ENCODE measurements around the gene PRR16.

PRR16 gene

GRCh38 chr5:120599576-120599975 is 135.5 kb downstream of the PRR16 start:
- DNase-seq = no peak

DNA sequence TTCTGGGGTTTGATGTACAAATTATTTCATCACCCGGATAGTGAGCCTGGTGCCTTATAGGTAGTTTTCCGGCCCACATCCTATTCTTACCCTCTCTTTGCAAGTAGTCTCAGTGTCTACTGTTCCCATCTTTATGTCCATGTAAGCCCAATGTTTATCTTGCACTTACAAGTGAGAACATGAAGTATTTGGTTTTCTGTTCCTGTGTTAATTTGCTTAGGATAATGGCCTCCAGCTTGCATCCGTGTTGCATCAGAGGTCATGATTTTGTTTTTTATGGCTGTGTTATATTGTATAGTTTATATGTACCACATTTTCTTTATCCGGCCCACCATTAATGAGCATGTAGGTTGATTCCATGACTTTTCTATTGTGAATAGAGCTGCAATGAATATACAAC is 136.5 kb downstream of the PRR16 start:
- no peak for DNase-seq

GRCh38 chr5:120602033-120602432 is 137.9 kb downstream of the PRR16 start:
- DNase-seq = no peak

GRCh38 chr5:120604884-120605283 is 140.8 kb downstream of the PRR16 start:
- no peak for DNase-seq

GRCh38 chr5:120605325-120606079 is 141.4 kb downstream of the PRR16 start:
- DNase-seq = no peak

DNA sequence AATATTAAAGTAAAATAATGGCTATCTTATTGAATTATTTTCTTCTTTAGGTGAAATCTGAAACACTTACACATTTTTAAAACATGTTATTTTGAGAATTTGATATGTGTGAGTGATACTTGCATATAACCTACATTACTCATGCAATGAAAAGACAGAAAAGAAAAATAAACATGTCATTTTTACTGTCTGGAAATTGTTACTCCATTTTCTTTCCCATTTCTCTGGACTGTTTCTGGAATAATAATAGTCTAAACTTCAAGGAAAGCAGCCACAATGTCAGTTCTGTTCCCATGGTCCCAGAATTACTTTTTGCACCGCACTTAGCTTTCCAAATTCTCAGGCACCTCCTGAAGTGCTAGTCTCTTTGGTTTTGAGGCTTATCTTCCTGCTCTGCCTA is 145.5 kb downstream of the PRR16 start:
- no peak for DNase-seq

DNA sequence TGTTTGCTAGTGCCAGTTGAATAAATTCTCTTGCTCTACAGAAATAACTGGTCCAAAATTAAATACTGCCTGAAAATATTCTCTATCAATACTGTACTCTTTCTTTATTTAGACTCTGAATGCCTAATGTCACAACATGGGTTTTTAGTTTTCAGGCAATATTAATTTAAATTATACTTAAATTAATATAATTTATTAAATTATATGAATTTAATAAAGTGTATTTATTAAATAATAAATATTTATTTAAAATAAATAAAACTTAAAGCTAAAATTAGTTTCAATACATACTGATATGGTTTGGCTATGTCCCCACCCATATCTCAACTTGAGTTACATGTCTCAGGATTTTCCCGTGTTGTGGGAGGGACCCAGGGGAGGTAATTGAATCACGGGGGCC is 146.0 kb downstream of the PRR16 start:
- DNase-seq = no peak

DNA sequence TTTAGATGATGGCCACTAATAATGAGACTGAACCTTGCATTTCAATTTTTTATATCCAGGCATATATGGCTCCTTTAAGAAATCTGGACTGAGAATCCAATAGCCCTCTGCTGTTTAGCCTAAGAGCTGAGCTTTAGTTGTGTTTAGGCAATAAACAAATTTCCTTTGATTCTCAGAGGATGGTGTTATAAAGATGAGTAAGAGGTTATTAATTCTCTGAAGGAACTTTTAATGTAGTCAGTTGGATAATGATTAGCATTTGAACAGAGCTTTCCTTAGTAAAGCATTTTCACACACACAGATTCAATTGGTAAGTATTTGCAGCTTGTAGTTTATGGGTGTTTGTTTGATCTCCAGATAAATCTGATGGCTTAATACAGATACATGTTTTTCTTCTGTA is 149.6 kb downstream of the PRR16 start:
- no peak for DNase-seq

DNA sequence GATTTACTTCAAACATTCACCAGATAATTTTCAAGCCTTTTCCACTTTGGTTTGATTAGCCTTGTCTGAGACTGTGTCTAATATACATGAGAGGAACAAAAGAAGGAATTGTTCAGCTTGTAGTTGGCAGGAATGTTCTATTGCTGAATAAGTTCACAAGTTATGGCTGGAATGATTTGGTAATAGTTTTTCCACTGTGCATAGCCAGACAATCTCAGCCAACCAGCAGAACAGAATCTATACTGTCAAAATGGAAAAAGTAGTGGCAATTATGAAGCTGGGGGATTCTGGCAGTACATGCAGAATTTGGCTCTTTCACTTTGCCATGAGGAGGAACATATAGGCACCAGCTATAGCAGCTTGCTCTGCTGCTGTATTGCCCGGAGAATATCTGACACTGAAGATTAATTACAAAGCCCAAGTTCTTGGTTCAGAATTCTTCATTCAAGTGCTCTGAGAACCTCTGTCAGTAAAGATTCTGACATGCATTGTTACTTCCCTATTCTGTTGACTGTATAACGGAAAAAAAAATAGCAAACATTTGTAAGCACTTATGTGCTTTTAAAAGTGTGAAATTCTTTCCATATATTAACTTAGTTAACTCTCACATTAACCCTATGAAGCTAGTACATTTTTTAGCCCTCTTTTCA is 150.6 kb downstream of the PRR16 start:
- DNase-seq = no peak

- DNase-seq = no peak
These were observed 152.0 kb downstream of the PRR16 start for GRCh38 chr5:120615967-120616645.

DNA sequence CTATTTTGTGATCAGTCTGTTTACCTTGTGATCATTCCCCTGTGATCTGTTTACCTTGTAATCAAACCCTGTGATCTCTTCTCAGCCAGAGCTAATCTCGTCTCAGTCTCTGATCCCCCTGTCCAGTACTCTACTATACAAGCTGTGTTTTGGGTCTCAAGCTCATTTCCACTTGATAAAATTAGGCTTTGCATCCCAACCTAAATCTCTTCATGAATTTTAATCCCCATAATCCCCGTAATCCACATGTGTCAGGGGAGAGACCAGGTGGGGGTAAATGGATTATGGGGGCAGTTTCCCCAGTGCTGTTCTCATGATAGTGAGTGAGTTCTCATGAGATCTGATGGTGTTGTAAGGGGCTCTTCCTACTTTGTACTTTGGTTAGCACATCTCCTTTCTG is 157.2 kb downstream of the PRR16 start:
- no peak for DNase-seq

DNA sequence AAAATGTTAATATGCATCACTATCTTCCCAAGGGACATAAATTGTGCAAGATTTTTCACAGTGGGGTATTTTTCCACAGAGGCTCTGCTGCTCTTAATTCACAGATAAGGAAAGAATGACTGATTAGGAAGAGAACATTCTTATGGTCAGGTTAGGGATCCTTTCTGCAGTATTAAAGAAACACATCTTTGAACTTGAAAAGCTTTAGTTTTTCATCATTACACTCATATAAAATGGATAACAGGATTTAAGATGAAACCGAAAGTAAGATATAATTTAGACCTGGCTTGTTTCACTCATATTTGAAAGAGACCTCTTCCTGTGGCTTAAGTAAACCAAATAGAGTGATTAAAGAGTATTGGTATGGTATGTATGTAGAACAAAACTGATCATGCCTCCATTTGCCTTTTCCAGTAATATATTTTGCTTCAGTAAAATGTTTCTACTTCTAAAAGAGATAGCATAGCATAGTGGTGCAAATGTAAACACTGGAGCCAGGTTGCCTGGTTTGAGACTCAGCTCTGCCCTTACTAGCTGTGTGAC is 160.0 kb downstream of the PRR16 start:
- DNase-seq = no peak

DNA sequence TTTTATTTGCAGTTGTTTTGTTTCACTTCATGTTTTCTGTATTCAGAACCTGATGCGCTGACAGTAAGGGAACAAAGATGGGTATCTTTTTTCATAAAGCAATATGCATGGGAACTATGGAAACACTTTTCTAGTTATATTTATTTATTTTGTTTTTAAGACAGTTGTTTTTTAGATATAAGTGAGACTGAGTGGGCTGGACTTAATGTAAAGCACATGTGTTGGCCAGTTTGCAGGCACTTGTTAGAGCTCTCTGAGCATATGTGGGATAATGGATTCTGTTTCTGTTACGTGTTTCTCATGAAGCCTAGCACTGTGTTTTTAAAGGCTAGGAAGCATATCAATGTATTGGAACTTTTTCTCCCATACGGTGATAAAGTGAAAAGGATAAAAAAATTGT is 164.1 kb downstream of the PRR16 start:
- DNase-seq = no peak

DNA sequence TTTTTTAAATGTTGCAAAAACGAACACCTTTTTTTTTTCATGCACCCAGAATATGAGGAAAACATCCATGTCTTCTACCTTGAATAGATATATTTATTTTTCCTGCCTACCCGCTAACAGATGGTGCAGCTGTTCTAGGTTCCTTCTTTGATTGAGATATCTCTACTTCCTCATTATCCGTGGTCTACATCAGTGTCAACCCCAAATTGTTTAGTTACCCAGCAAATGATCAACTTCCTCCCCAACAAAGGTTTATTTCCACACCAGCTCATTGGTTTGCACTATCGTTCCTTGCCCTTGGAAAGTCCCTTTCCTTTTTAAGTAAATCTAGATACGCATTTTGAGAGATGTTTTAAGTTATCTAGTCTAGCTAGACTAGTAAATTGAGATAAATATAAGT is 166.4 kb downstream of the PRR16 start:
- no peak for DNase-seq

DNA sequence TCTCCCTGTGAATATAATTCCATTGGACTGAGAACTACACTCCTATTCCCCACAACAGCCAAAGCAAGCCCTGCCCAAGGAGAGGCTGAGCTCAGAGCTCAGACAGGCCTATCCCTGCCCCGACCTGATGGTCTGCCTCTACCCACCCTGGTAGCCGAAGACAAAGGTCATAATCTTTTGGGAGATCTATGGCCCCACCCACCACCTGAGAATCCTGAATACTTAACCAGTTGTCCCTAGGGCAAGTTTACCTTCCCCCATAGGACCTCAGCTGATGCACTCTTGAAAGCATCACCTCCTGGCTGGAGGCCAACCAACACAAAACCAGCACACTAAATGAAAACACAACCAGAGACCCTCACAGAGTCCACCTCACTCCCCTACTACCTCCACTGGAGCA is 167.5 kb downstream of the PRR16 start:
- no peak for DNase-seq

GRCh38 chr5:120632430-120632829 is 168.3 kb downstream of the PRR16 start:
- no peak for DNase-seq

DNA sequence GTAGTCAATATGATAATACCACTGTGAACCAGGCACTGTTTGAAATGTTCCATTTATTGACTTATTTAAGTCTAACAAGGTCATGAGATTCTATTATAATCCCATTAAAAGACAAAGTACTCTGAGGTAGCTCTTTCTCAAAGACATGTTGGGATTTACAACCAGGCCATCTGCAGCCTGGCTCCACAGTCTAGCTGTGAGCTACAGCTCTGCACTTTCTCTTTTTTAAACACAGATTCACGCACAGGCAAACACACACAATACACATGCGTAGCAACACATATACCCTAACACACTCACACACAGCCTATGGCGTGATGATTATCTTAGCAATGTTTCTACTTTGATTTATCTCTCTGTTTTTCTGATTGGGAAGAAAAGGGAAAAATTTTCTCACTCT is 174.3 kb downstream of the PRR16 start:
- no peak for DNase-seq

DNA sequence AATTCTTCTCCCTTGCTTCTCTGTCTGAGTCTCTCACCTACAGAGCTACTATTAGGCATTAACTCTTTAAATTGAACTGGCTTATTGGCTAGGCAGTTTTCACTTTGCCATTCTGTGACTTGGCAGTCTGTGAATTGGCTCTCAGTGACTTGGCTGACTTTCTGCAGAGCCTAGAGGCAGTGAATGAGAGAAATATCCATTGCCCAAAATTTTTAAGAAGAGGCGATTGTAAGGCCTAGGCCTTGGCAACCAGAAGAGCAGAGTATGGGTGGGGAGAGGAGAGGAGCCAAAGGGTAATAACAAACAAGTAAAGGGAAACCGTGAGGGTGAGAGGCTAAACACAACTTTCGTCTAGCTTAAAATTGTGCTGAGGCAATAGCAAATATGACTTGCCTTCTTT is 176.7 kb downstream of the PRR16 start:
- DNase-seq = peak in 1 of 2 donors; percentile 18

- no peak for DNase-seq
These were observed 180.4 kb downstream of the PRR16 start for GRCh38 chr5:120644516-120644915.

DNA sequence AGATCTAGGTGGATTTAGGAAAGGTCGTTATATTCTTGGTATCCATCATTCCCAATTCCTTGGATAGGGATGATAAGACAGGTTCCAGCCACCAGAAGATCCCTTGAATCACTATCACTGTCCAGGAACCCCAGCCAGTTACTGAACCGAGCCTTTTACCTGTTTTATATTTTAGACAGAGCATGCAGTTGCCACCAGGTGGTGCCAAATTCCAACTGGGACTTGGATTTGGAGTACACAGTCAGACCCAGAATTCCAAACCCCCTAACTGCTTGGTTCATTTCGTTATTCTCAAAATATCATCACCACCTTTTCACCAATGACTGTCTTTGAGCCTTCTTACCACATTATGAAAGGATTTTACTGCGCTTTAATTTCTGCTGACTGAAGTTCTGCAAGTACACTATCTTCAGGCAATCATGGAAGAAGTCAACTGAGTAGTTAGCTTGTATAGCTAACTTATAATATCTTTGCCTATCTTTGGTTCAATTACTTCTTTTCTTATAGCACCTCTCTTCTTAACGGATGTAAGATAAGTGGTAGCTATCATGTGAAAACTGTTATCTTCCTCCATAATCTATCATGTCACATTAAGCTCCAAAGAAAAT is 191.8 kb downstream of the PRR16 start:
- DNase-seq = peak in 1 of 2 donors; percentile 5

- no peak for DNase-seq
These were observed 193.0 kb downstream of the PRR16 start for GRCh38 chr5:120657104-120657503.

DNA sequence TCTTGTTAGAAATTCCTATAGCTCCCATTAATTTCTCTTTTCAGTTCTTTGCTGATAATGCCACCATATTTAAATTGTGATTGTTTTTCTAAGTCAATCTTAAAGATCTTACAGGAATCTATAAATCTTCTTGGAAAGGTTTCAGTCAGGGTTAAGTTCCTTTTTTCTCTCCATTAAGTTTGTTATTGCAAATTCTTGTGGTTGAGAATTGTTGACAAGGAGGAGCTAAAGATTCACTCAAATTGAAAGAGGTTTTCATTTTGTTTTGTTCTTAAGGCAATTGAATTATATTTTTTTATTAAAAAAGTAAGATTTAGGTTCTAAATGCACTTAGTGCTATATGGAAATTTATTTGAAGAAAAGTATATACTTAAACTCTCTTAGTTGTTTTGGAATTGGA is 213.4 kb downstream of the PRR16 start:
- no peak for DNase-seq

DNA sequence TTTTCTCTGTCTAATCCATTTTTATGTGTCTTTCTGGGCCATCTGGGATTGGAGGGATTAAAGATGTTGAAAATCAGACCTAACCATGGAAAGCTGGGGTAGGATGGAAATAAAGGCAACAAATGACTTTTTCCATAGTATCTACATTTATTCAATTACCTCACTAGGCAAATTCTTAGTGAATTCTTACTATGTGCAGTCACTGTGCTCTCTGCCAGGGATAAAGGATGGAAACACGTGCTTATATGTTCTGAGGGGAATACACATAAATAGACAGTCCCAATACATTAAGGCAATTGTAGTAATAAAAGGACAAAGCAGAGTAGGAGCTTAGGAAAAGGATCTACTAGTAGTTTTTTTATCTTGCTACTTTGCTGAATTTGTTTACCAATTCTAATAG is 214.2 kb downstream of the PRR16 start:
- DNase-seq = no peak
